Activated CD4-positive, alpha-beta T cell treated with anti-CD3 and anti-CD28 coated beads, Interleukin-2, amount 10 ng/mL, durations not matched to agents 7 days and 5 days (primary cell): ENCODE measurements around the gene MPPED1. TPM values are rescaled to one million over a fixed set of nuclear protein-coding genes. Genes with fewer than 3 reads are reported as not detected.

Experiments used
- CTCF ChIA-PET: fragments of 350-600 bp; sonication (Branson Sonifier 250); formaldehyde crosslinking; loops from one replicate; lab custom pipeline; 2021; ENCODE audit warnings: antibody characterized with exemption; lab: Charles Lee
- POLR2A ChIA-PET: fragments of 350-600 bp; sonication (Branson Sonifier 250); formaldehyde crosslinking; loops from one replicate; lab custom pipeline; 2021; ENCODE audit warnings: antibody characterized with exemption; lab: Charles Lee
- DNase-seq: peaks from one replicate; pipeline ENCODE4 v3.0.0-alpha.2; 2020
- H3K27ac Mint-ChIP-seq: one replicate; pipeline ENCODE4 v1.8.0; 2021; ENCODE audit warnings: mild to moderate bottlenecking, moderate library complexity, mixed read lengths
- H3K27me3 Mint-ChIP-seq: one replicate; pipeline ENCODE4 v1.8.0; 2021; ENCODE audit warnings: mixed read lengths
- H3K36me3 Mint-ChIP-seq: one replicate; pipeline ENCODE4 v1.8.0; 2021; ENCODE audit warnings: low read depth, mixed read lengths
- H3K4me1 Mint-ChIP-seq: one replicate; pipeline ENCODE4 v1.8.0; 2021; ENCODE audit warnings: mixed read lengths
- H3K4me3 Mint-ChIP-seq: one replicate; pipeline ENCODE4 v1.8.0; 2021; ENCODE audit warnings: mild to moderate bottlenecking, moderate library complexity, mixed read lengths
- H3K9me3 Mint-ChIP-seq: one replicate; pipeline ENCODE4 v1.8.0; 2021; ENCODE audit warnings: mixed read lengths
- total RNA-seq, 2 experiments: library from RNA; stranded (reverse); gene quantifications; one replicate each; pipeline ENCODE4 v1.2.3, GENCODE V29; 2021

The MPPED1 gene, protein sequence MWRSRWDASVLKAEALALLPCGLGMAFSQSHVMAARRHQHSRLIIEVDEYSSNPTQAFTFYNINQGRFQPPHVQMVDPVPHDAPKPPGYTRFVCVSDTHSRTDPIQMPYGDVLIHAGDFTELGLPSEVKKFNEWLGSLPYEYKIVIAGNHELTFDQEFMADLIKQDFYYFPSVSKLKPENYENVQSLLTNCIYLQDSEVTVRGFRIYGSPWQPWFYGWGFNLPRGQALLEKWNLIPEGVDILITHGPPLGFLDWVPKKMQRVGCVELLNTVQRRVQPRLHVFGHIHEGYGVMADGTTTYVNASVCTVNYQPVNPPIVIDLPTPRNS
- not detected for total RNA-seq

DNA sequence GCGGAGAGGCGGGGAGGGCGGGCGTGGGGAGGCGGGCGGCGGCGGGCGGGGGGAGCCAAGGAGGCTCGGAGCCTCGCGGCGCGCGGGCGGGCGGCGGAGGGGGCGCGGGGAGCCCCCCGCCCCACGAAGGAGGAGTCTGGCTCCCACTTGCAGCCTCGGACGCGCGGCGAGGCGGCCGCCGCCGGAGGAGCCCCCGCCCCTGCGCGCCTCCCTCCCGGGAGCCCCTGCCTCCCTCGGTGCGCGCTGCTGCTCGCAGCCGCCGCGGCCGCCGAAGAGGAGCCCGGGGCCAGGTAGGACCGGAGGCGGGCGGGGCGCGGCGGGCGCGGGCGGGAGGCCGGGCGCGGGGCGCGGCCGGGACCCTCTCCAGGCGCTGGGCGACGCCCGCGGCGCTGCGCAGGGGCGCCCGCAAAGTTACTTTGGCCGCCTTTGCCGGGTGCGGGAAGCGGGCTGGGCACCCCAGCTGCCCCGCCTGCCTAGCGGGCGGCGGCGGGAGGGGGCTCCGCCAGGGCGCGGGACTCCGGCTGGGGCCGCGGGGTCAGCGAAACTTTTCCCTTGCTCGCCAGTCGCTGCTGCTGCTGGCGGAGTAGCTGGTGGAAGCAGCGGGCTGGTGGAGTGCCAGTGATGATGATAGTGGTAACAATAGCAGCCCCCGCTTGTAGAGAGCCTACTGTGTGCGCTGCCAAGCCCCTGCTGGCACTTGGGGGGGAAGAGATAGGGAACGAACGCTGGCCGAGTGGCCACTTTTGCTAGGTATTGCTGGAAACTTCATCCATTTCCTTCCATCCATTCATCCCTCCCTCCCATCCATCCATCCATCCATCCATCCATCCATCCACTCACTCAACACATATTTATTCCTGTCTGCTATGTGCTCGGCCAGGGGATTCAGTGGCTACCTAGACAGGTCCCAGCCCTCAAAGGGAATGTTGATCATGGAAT is at the start of gene MPPED1:
Gene MPPED1, plus strand, starts transcription at position 146 of the 939 bp plus-strand sequence. CDS start 12,972 bp downstream, outside the sequence.
- peaks cover 56% of the 10 kb centered on the region for H3K27me3 Mint-ChIP-seq
- CTCF ChIA-PET, result no interaction called here
- H3K36me3 Mint-ChIP-seq, result no peaks in the 10 kb centered on the region
- no peak within 1 kb of the TSS for H3K27ac Mint-ChIP-seq
- no peak within 1 kb of the TSS for H3K4me3 Mint-ChIP-seq
- no peaks in the 10 kb centered on the region for H3K9me3 Mint-ChIP-seq
- H3K4me1 Mint-ChIP-seq, result no peaks in the 10 kb centered on the region
- DNase-seq, result no peak
- POLR2A ChIA-PET, result no interaction called here

DNA sequence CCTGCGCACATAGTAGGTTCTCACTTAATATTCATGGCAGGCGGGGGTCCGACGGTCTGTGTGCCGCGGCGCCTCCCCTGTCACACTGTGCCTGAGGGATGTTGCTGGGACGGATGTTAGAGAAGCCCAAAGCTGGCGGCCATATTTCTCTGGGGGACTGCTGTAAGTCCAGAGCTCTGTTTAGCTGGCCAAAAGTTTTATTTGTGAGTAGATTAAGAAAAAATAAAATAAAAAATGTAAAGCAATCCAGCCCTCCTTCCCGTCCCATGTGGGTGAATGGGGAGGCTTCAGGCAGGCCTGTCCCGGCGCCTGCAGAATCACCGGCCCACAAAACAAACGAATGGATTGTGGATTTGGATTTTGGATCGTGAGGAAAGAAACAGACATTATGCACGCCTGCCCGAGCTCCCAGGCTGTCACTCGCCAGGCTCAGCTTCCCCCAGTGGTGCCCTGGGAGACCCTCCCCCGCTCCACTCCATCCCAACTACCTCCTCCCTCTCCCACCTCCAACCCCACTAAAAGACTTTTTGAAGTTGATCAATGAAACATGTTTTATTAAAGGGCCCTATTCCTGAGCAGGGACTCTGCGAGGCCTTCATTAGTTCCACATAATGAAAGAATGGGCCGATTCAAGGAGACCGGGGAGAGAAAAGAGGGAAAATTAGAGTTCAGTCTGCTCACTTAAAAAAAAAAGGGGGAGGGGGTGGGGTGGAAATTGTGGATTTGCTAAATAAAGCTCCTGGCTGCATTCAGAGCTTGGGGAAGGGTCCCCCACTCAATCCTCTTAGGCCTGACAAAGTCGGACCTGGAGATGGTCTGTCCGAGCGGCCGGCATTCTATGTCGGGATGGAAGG is 48.3 kb upstream of the MPPED1 start:
- Mint-ChIP-seq H3K4me3 (no peak overlapping the region), H3K4me1 (no peaks in the 10 kb centered on the region), H3K27me3 (peaks cover 8% of the 10 kb centered on the region), H3K9me3 (no peaks in the 10 kb centered on the region), H3K36me3 (no peaks in the 10 kb centered on the region), H3K27ac (no peak overlapping the region)
- CTCF ChIA-PET, result interaction anchor here (0.7 to 1.1 kb wide), 3 partner anchors 132 to 596 kb away, joined by 3 to 4 read pairs (median 3); no protein-coding TSS in a partner anchor
- DNase-seq, result no peak
- POLR2A ChIA-PET, result no interaction called here

DNA sequence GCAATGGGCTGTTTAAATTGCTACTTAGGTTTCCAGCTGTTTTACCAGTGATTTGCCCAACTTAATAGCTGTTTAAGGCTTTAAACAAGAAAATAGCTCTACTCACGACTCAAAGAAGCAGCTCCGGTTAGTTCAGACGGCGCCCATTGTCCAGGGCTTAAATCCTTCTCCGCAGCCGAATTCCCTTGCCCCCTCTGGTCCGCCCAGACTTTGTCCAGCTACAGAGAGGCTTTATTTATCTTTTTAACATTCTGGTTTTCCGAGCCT is 47.7 kb upstream of the MPPED1 start:
- no peak for DNase-seq
- no peaks in the 10 kb centered on the region for H3K9me3 Mint-ChIP-seq
- H3K27me3 Mint-ChIP-seq, result peaks cover 10% of the 10 kb centered on the region
- H3K36me3 Mint-ChIP-seq, result no peaks in the 10 kb centered on the region
- no peak overlapping the region for H3K27ac Mint-ChIP-seq
- H3K4me1 Mint-ChIP-seq, result no peaks in the 10 kb centered on the region
- no peak overlapping the region for H3K4me3 Mint-ChIP-seq
- CTCF ChIA-PET, result interaction anchor here (0.7 to 1.1 kb wide), 2 partner anchors 133 to 595 kb away, joined by 3 read pairs; no protein-coding TSS in a partner anchor
- POLR2A ChIA-PET, result no interaction called here

DNA sequence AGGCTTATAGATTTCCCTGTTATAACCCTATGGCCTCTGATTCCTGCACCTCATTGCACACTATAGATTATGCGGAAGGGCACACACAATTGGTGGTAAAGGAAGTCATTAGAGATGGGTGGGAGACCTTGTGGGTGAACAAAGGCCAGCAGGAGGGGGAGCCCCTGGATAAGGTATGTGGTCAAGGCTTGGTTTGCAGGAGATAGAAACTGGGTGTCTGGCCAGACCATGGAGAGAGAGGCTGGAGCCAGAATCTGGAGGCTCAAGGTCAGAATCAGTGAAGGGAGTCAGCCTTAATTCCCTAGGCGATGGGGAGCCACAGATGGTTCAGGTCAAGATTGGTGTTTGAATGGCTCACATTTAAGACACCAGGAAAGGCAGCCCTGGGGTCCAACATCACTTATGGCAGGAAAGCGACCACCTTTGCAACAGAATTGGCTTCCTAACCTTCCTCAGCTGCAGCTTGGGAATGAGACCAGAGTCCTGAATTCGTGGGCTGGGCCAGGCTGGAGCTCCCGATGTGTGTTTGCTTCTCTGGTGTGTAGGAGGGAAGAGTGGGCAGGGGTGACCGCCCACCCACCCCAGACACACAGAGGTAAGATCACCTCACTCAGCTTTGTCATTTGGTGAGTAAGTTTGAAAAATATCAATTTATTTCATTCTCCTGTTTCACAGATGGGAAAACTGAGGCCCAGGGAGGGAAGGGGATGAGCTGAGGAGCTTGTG is 45.9 kb upstream of the MPPED1 start:
- peaks cover 16% of the 10 kb centered on the region for H3K27me3 Mint-ChIP-seq
- CTCF ChIA-PET, result no interaction called here
- DNase-seq, result no peak
- H3K36me3 Mint-ChIP-seq, result no peaks in the 10 kb centered on the region
- H3K9me3 Mint-ChIP-seq, result no peaks in the 10 kb centered on the region
- no peak overlapping the region for H3K4me3 Mint-ChIP-seq
- H3K4me1 Mint-ChIP-seq, result no peaks in the 10 kb centered on the region
- POLR2A ChIA-PET, result no interaction called here
- H3K27ac Mint-ChIP-seq, result no peak overlapping the region

DNA sequence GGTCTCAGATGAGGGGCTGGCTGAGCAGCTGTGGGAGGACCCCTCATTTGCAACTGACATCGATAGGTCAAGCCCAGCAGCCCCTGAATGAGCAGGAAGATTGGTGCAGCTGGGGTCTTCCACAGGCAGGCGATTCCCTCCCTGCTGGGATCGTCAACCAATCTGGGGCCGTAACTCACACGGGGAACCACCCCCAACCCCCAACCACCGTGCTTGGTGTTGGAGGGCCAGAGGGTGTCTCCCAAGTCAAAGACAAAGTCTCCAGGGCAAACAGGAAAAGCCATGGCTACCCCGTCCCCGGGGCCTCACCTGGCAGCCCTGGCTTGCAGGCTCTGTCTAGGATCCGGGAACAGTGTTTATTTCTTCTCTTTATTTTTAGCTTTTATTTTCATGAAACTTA is 41.8 kb upstream of the MPPED1 start:
- Mint-ChIP-seq H3K9me3 (peaks cover 4% of the 10 kb centered on the region), H3K4me1 (no peaks in the 10 kb centered on the region), H3K27ac (no peak overlapping the region), H3K4me3 (no peak overlapping the region), H3K27me3 (peaks cover 34% of the 10 kb centered on the region), H3K36me3 (no peaks in the 10 kb centered on the region)
- ChIA-PET POLR2A (no interaction called here), CTCF (interaction anchor here (0.6 to 1.7 kb wide), 3 partner anchors 13 to 443 kb away, joined by 3 read pairs; no protein-coding TSS in a partner anchor)
- DNase-seq, result no peak

DNA sequence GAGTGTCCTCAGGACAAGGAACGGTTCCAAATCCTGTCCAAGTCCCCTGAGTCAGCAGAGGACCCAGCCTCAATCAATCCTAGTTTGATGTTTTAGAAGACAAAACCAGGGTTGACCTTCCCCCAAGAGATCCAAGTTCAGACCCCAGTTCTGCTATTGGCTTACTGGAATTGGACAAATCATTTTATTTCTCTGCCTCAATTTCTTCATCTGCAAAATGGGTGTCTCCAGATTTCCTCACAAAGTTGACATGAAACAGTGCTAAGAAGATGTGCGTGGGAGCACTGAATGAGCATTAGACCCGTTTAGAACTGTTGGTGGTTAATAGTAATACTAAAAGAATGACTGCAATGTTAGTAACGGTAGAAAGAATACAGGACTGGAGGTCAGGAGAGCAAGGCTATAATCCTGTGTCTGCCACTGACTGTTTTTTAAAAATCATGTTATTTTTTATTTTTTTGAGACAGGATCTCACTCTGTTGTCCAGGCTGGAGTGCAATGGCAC is 35.8 kb upstream of the MPPED1 start:
- Mint-ChIP-seq H3K27me3 (peaks cover 50% of the 10 kb centered on the region), H3K4me3 (no peak overlapping the region), H3K27ac (no peak overlapping the region), H3K4me1 (peaks cover 20% of the 10 kb centered on the region), H3K36me3 (no peaks in the 10 kb centered on the region), H3K9me3 (peaks cover 4% of the 10 kb centered on the region)
- no peak for DNase-seq
- ChIA-PET CTCF (no interaction called here), POLR2A (no interaction called here)

DNA sequence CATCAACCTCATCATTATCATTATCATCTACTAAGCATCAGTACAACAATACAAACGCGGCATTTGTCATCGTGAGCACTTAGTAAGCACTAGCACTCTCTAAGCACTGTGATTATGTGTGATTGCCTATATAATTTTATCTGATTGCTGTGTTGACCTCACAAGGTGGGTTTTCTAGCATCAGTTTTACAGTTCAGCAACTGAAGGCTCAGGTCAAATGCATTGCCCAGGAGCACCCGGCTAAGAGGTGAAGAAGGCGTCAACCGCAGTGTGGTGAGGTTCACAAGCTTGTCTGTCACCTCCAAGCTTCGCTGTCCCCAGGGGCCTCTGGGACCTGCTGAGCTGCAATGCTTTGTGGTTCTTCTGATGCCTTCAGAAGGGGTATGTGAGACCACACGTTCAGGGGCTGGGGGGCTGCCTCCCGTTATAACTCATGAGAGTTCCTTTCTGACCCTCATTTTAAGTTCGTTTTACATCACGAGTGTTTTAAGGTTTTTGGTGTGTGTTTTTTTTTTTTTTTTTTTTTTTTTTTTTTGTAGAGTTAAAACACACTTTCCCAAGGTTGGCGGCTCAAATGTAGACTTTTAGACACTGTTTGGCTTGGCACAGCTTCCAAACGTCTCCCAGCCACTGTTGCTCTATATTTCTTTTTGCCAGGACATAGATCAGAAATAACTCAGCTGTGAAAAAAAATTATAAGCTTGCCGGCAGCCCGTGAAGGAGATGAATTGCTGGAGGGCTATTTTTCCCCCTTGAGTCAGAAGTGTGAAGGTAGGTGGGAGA is 34.9 kb upstream of the MPPED1 start:
- peaks cover 4% of the 10 kb centered on the region for H3K9me3 Mint-ChIP-seq
- no peaks in the 10 kb centered on the region for H3K36me3 Mint-ChIP-seq
- H3K4me1 Mint-ChIP-seq, result peaks cover 29% of the 10 kb centered on the region
- peaks cover 42% of the 10 kb centered on the region for H3K27me3 Mint-ChIP-seq
- no peak overlapping the region for H3K4me3 Mint-ChIP-seq
- ChIA-PET POLR2A (no interaction called here), CTCF (interaction anchor here (0.5 to 1.4 kb wide), 2 partner anchors 141 to 145 kb away, joined by 3 read pairs; no protein-coding TSS in a partner anchor)
- DNase-seq, result no peak
- no peak overlapping the region for H3K27ac Mint-ChIP-seq

DNA sequence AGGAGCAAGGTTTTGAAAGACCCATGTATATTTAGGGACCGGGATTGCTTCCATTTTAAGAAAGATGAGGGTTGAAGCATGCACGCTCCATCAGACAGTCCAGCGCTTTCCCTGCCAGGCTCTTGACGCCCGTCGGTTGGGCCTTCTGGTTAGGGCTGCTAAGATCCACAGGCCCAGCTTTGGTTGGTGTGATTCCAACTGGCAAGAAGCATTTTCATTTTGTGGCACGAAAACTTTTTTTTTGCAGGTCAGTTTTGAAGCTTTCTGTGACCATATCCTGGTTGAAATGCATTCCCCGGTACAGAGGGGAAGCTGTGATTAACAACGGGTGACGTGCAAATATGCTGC is 34.3 kb upstream of the MPPED1 start:
- H3K4me3 Mint-ChIP-seq, result no peak overlapping the region
- no peaks in the 10 kb centered on the region for H3K36me3 Mint-ChIP-seq
- POLR2A ChIA-PET, result no interaction called here
- H3K27me3 Mint-ChIP-seq, result peaks cover 42% of the 10 kb centered on the region
- no peak overlapping the region for H3K27ac Mint-ChIP-seq
- CTCF ChIA-PET, result interaction anchor here (0.5 to 1.4 kb wide), 3 partner anchors 31 to 146 kb away, joined by 3 read pairs; no protein-coding TSS in a partner anchor
- peaks cover 4% of the 10 kb centered on the region for H3K9me3 Mint-ChIP-seq
- peaks cover 29% of the 10 kb centered on the region for H3K4me1 Mint-ChIP-seq
- no peak for DNase-seq

DNA sequence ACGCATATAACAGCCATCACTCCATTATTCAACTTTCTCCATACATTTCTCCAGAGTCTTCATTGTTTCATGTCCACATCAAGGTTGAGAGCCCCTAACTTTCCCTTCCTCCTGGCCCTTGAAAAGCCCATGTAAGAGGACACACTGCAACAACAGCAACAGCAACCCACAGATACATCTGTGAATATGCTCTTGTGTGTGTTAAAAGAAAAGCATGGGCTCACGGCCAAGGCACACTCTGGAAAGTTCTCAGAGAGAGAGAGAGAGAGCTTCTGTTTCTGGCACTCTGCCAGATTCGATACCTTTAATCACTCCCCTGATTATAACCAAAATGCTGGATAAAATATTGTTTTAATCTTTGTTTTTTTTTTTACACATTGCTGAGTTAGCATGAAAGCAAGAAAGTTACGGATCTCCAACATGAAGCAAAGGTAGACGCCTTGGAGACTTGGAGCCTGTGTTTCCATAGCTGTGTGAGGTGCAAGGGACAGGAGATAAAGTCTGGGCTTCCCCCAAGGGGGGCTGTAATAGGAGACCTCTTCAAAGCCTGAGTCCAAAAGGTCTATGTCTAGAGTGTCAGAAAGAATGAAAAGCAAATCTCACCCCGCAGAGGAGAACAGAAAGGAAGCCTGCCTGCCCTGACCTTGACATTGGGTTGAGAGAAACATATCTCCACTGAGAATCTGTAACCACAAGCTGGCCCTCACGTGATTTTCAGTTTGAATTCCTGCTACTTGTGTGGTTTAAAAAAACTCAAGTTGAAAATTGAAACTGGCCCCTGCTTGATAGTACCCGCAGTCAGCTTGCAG is 33.7 kb upstream of the MPPED1 start:
- Mint-ChIP-seq H3K4me3 (no peak overlapping the region), H3K36me3 (no peaks in the 10 kb centered on the region), H3K9me3 (peaks cover 4% of the 10 kb centered on the region), H3K27ac (no peak overlapping the region), H3K27me3 (peaks cover 42% of the 10 kb centered on the region), H3K4me1 (peaks cover 29% of the 10 kb centered on the region)
- no peak for DNase-seq
- CTCF ChIA-PET, result interaction anchor here (0.7 to 1.4 kb wide), 3 partner anchors 31 to 155 kb away, joined by 3 read pairs; no protein-coding TSS in a partner anchor
- POLR2A ChIA-PET, result no interaction called here

DNA sequence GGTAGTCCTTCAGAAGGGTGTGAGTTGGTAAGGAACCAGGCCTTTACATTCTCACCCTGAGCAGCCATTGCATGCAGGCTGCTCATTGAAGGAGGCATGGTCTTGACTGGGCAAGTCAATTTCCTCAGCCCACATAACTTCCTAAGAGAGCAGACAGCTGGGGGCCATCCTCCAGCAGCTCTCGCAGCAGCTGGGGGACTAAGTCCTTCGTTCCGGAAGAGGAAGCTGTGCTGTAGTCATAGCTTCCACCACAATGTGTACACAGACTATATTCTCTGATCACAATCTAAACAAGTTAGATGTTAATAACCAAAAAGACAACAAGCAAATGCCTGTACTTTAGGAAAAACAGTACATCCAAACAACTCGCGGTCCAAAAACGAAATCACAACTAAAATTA is 30.1 kb upstream of the MPPED1 start:
- H3K36me3 Mint-ChIP-seq, result no peaks in the 10 kb centered on the region
- no peak overlapping the region for H3K4me3 Mint-ChIP-seq
- H3K27ac Mint-ChIP-seq, result no peak overlapping the region
- POLR2A ChIA-PET, result no interaction called here
- H3K9me3 Mint-ChIP-seq, result no peaks in the 10 kb centered on the region
- peaks cover 43% of the 10 kb centered on the region for H3K27me3 Mint-ChIP-seq
- CTCF ChIA-PET, result interaction anchor here (0.8 kb wide), 1 partner anchor 35 kb away, joined by 3 read pairs; no protein-coding TSS in a partner anchor
- H3K4me1 Mint-ChIP-seq, result peaks cover 26% of the 10 kb centered on the region
- DNase-seq, result peak; percentile 13
